Neural cell (in vitro differentiated cells): ENCODE data around the gene MEPCE. TPM values are rescaled to one million over a fixed set of nuclear protein-coding genes. Genes with fewer than 3 reads are reported as not detected.

Experiments
- H2AFZ ChIP-seq: fragments of 200-600, 300-800 bp; sonication (generic), shearing (Covaris generic); 2 replicates; pipeline ENCODE4 v1.6.0; 2014; ENCODE audit warnings: low read depth, mild to moderate bottlenecking, antibody characterized with exemption, low read length, moderate library complexity
- H3F3A ChIP-seq: fragments of 200-600 bp; shearing (Covaris generic); 2 replicates; pipeline ENCODE4 v1.6.1; 2016; ENCODE audit warnings: mild to moderate bottlenecking, moderate library complexity, mixed read lengths, antibody characterized with exemption, low read length; ENCODE audit not compliant: insufficient read depth, poor library complexity, severe bottlenecking
- H3K27ac ChIP-seq: fragments of 200-600, 300-800 bp; sonication (generic), shearing (Covaris generic); 2 replicates; pipeline ENCODE4 v1.5.1; 2014; ENCODE audit warnings: mild to moderate bottlenecking, low read length, moderate library complexity
- H3K27me3 ChIP-seq: fragments of 300-800, 200-600 bp; sonication (generic), shearing (Covaris generic); 2 replicates; pipeline ENCODE4 v1.6.0; 2014; ENCODE audit warnings: mild to moderate bottlenecking, low read depth, low read length, moderate library complexity; ENCODE audit not compliant: insufficient read depth
- H3K36me3 ChIP-seq: fragments of 300-800, 200-600 bp; sonication (generic), shearing (Covaris generic); 2 replicates; pipeline ENCODE4 v1.5.1; 2014; ENCODE audit warnings: mild to moderate bottlenecking, antibody characterized with exemption, low read length, moderate library complexity; ENCODE audit not compliant: insufficient read depth
- H3K4me2 ChIP-seq: fragments of 300-800, 200-600 bp; sonication (generic), shearing (Covaris generic); 2 replicates; pipeline ENCODE4 v1.6.0; 2014; ENCODE audit warnings: mild to moderate bottlenecking, low read length
- H3K4me3 ChIP-seq: fragments of 300-800, 200-600 bp; sonication (generic), shearing (Covaris generic); 2 replicates; pipeline ENCODE4 v1.5.1; 2014; ENCODE audit warnings: mild to moderate bottlenecking, low read length, moderate library complexity
- H3K79me2 ChIP-seq: fragments of 200-600 bp; shearing (Covaris generic); replicated peaks from 2 replicates; pipeline ENCODE4 v1.6.0; 2014; ENCODE audit warnings: mild to moderate bottlenecking, low read length, moderate library complexity; ENCODE audit not compliant: insufficient read depth
- H3K9ac ChIP-seq: fragments of 300-800, 200-600 bp; sonication (generic), shearing (Covaris generic); 2 replicates; pipeline ENCODE4 v1.6.1; 2016; ENCODE audit warnings: mild to moderate bottlenecking, low read length, mixed read lengths
- H3K9me2 ChIP-seq: fragments of 200-600 bp; shearing (Covaris generic); 2 replicates; pipeline ENCODE4 v1.6.1; 2016; ENCODE audit warnings: mild to moderate bottlenecking, low read length, mixed read lengths; ENCODE audit not compliant: insufficient read depth
- H3K9me3 ChIP-seq: fragments of 200-600, 300-800 bp; sonication (generic), shearing (Covaris generic); 2 replicates; pipeline ENCODE4 v1.6.1; 2016; ENCODE audit warnings: mild to moderate bottlenecking, mixed run types, low read length, moderate library complexity, mixed read lengths
- H4K20me1 ChIP-seq: fragments of 200-600 bp; shearing (Covaris generic); 2 replicates; pipeline ENCODE4 v1.6.1; 2016; ENCODE audit warnings: mild to moderate bottlenecking, mixed run types; ENCODE audit not compliant: insufficient read depth
- CTCF ChIP-seq: fragments of 450-650 bp; IDR thresholded peaks from 2 replicates; pipeline ENCODE4 v1.5.1; 2014; ENCODE audit warnings: antibody characterized with exemption, mild to moderate bottlenecking, moderate library complexity; ENCODE audit not compliant: poor library complexity, severe bottlenecking
- EP300 ChIP-seq: fragments of 450-650 bp; conservative IDR thresholded peaks from 2 replicates; pipeline ENCODE4 v1.6.1; 2014; ENCODE audit warnings: antibody characterized with exemption, mild to moderate bottlenecking, moderate library complexity; ENCODE audit not compliant: poor library complexity, severe bottlenecking
- MXI1 ChIP-seq: fragments of 450-650 bp; conservative IDR thresholded peaks from 2 replicates; pipeline ENCODE4 v1.6.1; 2014; ENCODE audit warnings: antibody characterized with exemption, mild to moderate bottlenecking; ENCODE audit not compliant: poor library complexity, severe bottlenecking
- POLR2AphosphoS5 ChIP-seq: IDR thresholded peaks from 2 replicates; pipeline ENCODE4 v1.6.1; 2012
- RAD21 ChIP-seq: fragments of 450-650 bp; conservative IDR thresholded peaks from 2 replicates; pipeline ENCODE4 v1.6.1; 2014; ENCODE audit warnings: antibody characterized with exemption, mild to moderate bottlenecking, moderate library complexity
- SMC3 ChIP-seq: fragments of 450-650 bp; conservative IDR thresholded peaks from 2 replicates; pipeline ENCODE4 v1.6.1; 2014; ENCODE audit warnings: antibody characterized with exemption, mild to moderate bottlenecking, moderate library complexity; ENCODE audit not compliant: poor library complexity
- TAF1 ChIP-seq: IDR thresholded peaks from 2 replicates; pipeline ENCODE4 v1.6.1; 2012; ENCODE audit warnings: low read depth
- polyA plus RNA-seq: library from polyadenylated mRNA; depleted of rRNA; stranded (reverse); fragments of >200 nt; gene quantifications from 2 replicates; pipeline ENCODE4 v1.2.3, GENCODE V29; 2014
- TF ChIP-seq, protein P1 (sequence below): IDR thresholded peaks from 2 replicates; pipeline ENCODE4 v1.6.1; 2012; ENCODE audit warnings: borderline replicate concordance

The MEPCE gene
- polyA plus RNA-seq, 1 donor from 2014 or later: 15.0 TPM

- no peak overlapping the region for H3K4me2 ChIP-seq
- H3K9ac ChIP-seq: no peak overlapping the region
- no peak overlapping the region for H3K27ac ChIP-seq
- no peak overlapping the region for H3K4me3 ChIP-seq
- H3K79me2 ChIP-seq: no peaks in the 10 kb centered on the region
- no peak overlapping the region for H2AFZ ChIP-seq
- TF ChIP-seq SMC3 (no peak), RAD21 (no peak), MXI1 (no peak), TAF1 (no peak), POLR2AphosphoS5 (no peak), EP300 (no peak)
- TF ChIP-seq, protein P1, sequence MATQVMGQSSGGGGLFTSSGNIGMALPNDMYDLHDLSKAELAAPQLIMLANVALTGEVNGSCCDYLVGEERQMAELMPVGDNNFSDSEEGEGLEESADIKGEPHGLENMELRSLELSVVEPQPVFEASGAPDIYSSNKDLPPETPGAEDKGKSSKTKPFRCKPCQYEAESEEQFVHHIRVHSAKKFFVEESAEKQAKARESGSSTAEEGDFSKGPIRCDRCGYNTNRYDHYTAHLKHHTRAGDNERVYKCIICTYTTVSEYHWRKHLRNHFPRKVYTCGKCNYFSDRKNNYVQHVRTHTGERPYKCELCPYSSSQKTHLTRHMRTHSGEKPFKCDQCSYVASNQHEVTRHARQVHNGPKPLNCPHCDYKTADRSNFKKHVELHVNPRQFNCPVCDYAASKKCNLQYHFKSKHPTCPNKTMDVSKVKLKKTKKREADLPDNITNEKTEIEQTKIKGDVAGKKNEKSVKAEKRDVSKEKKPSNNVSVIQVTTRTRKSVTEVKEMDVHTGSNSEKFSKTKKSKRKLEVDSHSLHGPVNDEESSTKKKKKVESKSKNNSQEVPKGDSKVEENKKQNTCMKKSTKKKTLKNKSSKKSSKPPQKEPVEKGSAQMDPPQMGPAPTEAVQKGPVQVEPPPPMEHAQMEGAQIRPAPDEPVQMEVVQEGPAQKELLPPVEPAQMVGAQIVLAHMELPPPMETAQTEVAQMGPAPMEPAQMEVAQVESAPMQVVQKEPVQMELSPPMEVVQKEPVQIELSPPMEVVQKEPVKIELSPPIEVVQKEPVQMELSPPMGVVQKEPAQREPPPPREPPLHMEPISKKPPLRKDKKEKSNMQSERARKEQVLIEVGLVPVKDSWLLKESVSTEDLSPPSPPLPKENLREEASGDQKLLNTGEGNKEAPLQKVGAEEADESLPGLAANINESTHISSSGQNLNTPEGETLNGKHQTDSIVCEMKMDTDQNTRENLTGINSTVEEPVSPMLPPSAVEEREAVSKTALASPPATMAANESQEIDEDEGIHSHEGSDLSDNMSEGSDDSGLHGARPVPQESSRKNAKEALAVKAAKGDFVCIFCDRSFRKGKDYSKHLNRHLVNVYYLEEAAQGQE: no peak
- no peaks in the 10 kb centered on the region for H3K9me3 ChIP-seq
- no peaks in the 10 kb centered on the region for H4K20me1 ChIP-seq
- H3K36me3 ChIP-seq: no peaks in the 10 kb centered on the region
- H3F3A ChIP-seq: no peaks in the 10 kb centered on the region
- H3K27me3 ChIP-seq: no peaks in the 10 kb centered on the region
- no peaks in the 10 kb centered on the region for H3K9me2 ChIP-seq
Measured at GRCh38 chr7:100464791-100465190, 35.2 kb downstream of the MEPCE start.

GRCh38 chr7:100465299-100465698, 35.7 kb downstream of the MEPCE start:
- Histone ChIP-seq H4K20me1 (no peaks in the 10 kb centered on the region), H3K9me2 (no peaks in the 10 kb centered on the region), H3K4me2 (no peak overlapping the region), H3F3A (no peaks in the 10 kb centered on the region), H3K79me2 (no peaks in the 10 kb centered on the region), H3K27ac (no peak overlapping the region), H3K9me3 (no peaks in the 10 kb centered on the region), H3K27me3 (no peaks in the 10 kb centered on the region), H3K36me3 (no peaks in the 10 kb centered on the region), H3K4me3 (no peak overlapping the region), H2AFZ (no peak overlapping the region), H3K9ac (no peak overlapping the region)
- no peak for TF ChIP-seq RAD21

DNA sequence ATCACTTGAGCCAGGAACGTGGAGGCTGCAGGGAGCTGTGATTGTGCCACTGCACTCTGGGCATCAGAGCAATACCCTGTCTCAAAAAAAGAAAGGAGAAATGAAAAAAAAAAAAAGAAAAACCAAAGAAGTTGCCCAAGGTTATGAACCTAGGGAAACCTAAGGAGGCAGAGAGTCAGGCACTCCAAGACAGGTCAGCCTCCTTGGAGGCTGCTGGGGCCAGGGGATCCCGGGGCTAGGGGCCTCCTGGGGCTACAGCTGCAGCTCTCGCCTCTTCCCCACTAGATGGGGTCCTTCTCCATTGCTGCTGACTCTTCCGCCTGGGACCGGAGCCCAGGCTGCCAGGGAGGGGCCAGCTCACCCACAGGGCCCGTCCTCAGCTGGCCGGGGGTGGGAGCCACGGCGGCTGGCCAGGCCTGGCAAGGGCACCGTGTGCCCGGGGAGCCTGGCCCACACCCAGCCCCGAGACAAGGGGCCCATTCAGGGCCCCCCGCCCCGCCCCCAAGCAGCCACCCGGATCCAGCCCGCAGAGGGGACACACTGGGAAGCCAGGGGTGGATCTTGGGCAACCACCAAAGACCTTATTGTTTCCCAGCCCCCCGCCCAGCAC, 36.2 kb downstream of the MEPCE start:
- H3K4me3 ChIP-seq: no peak overlapping the region
- TF ChIP-seq SMC3 (no peak), CTCF (no peak), EP300 (no peak), POLR2AphosphoS5 (no peak)
- TF ChIP-seq, protein P1: no peak

More for the DNA sequence above, 36.2 kb downstream of the MEPCE start:
- Histone ChIP-seq H2AFZ (no peak overlapping the region), H3K36me3 (no peaks in the 10 kb centered on the region), H3K9ac (no peak overlapping the region), H3K4me2 (no peak overlapping the region), H3K27ac (no peak overlapping the region), H3K9me2 (no peaks in the 10 kb centered on the region), H3F3A (no peaks in the 10 kb centered on the region), H4K20me1 (no peaks in the 10 kb centered on the region), H3K27me3 (no peaks in the 10 kb centered on the region), H3K9me3 (no peaks in the 10 kb centered on the region), H3K79me2 (no peaks in the 10 kb centered on the region)
